Kidney epithelial cell (primary cell): Measurements from ENCODE around the gene SH3BP5L. TPM values are rescaled to one million over a fixed set of nuclear protein-coding genes. Genes with fewer than 3 reads are reported as not detected.
"Not testable (repeated sequence)": the region's sequence is repeated elsewhere in the genome, so short reads cannot be mapped to it uniquely, and the experiment has no call there.

Source experiments
- DNase-seq: peaks from one replicate; pipeline ENCODE4 v3.0.0-alpha.2; 2010; ENCODE audit warnings: low read depth
- H3K27me3 ChIP-seq: 2 replicates; pipeline ENCODE4 v1.6.0; 2011; ENCODE audit warnings: low read length; ENCODE audit not compliant: control insufficient read depth, insufficient read depth
- H3K36me3 ChIP-seq: 2 replicates; pipeline ENCODE4 v1.5.1; 2011; ENCODE audit warnings: low read length; ENCODE audit not compliant: control insufficient read depth, insufficient read depth
- H3K4me3 ChIP-seq: 2 replicates; pipeline ENCODE4 v1.5.1; 2011; ENCODE audit warnings: low read depth, mild to moderate bottlenecking, control low read depth, low read length
- total RNA-seq: library from RNA; depleted of rRNA; stranded (reverse); fragments of >200 nt; gene quantifications from 2 replicates; pipeline ENCODE4 v1.2.3, GENCODE V29; 2015
- TF ChIP-seq, protein P1 (sequence below): IDR thresholded peaks from 2 replicates; pipeline ENCODE4 v1.5.1; 2011; ENCODE audit warnings: mild to moderate bottlenecking, moderate library complexity, low read length, control low read depth, inconsistent platforms; ENCODE audit not compliant: insufficient read depth, poor library complexity, severe bottlenecking

SH3BP5L gene
- total RNA-seq, 1 donor from 2014 or later = 36.1 TPM

DNA sequence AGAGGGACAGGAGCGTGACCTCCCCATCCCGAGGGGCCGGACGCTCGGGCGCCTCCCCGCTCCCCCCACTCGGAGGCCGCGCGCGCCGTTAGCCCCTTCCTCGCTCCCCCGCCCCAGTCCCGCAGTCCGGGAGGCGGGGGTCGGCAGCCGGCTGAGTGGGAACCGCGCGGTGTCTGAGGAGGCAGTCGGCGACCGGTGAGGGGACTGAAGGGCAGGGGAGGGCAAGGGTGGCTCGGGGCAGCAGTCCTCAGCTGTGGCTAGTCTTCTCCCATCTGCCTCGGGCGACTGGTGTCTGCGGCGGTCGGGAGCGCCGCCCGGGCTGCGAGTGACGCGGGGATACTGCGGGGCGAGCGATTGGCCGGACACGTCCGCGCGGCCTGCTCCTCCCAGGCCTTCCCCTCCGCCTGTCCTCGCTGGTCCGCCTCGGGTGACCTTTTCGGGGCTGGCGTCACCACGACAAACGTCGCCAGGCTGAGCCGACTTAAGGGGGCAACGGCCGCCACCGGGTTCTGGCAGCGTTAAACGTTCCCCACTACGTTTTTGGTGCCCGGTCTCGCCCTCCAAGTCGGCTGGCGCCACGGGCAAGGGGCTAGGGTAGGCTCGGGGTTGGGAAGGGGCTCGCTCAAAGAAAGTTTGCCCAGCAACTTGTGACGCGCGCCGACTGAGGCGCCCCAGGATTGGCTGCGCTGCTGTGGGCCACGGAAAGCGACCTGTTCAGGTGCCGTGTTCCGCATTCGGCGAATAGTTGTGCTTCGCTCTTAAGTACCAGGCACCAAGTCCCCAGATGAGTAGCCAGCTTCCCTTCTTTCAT lies 12.8 kb upstream of the SH3BP5L start:
- TF ChIP-seq, protein P1, sequence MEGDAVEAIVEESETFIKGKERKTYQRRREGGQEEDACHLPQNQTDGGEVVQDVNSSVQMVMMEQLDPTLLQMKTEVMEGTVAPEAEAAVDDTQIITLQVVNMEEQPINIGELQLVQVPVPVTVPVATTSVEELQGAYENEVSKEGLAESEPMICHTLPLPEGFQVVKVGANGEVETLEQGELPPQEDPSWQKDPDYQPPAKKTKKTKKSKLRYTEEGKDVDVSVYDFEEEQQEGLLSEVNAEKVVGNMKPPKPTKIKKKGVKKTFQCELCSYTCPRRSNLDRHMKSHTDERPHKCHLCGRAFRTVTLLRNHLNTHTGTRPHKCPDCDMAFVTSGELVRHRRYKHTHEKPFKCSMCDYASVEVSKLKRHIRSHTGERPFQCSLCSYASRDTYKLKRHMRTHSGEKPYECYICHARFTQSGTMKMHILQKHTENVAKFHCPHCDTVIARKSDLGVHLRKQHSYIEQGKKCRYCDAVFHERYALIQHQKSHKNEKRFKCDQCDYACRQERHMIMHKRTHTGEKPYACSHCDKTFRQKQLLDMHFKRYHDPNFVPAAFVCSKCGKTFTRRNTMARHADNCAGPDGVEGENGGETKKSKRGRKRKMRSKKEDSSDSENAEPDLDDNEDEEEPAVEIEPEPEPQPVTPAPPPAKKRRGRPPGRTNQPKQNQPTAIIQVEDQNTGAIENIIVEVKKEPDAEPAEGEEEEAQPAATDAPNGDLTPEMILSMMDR = no peak
- Histone ChIP-seq H3K27me3 (no peaks in the 10 kb centered on the region), H3K36me3 (no peaks in the 10 kb centered on the region), H3K4me3 (peak overlapping the region; percentile 93)
- DNase-seq = no peak

DNA sequence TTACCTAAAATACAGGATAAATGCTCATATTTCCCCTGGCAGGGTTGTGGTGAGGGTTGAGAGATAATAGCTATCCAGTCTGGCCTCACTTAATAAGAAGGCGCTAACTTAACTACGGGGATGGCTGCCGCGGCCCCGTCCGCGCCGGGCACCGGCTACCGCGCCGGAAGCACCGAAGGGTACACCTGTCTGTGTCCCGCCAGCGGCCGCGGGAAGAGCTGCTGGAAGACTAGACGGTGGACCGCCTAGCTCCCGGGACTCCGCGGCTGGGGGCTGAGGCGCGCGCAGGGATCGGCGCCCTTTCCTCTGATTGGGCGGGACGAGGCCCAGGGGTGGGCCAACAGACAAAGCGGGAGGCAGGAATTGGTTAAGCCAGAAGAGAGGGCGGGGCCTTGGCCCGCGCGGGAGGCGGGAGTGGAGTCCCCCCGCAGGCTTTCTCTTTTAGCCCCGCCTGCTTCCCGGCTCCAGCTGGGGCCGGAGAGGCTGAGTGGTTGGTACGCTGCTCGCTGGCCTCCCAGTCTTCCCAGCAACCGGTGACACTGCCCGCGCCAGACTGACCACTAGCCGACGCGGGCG lies 12.2 kb upstream of the SH3BP5L start, which contains the start of gene ZNF672:
Gene ZNF672 (plus strand): TSS at position 444 of the 576 bp plus-strand sequence. CDS start 9,051 bp downstream, outside the sequence.
- H3K4me3 ChIP-seq = peak within 1 kb of the TSS; percentile 93
- TF ChIP-seq, protein P1 = no peak

DNA sequence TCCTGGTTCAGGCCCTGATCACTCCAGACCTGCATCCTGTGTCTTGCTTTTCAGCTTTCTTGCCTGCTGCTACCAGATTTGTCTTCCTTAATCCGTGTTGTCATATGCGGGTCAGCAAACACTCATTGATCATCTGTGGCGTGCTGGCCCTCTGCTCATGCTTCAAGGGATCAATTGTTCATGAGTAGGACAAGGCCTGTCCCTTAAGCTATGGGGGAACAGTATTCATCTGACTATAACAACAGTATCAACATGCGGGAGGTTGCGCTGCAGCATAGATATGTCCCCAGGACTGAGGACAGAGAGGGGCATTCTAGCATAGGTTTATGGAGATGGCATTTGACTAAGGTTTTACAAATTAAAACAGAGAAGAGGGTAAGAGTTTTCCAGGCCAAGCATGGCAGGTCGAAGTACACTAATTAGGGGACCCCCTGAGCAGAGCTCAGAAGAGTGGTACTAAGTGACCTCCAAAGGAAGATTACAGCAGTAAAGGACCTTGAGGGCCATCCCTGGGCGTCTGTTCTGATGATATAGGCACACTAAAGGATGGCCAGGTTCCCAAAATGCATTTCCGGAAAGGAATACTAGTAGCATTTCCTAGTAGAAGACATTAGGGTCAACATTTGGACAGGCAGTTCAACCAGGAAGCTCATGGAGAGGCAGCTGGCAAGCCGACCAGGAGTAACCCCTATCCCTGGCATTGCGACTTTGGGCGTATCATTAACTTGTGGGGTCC lies 11.5 kb upstream of the SH3BP5L start:
- H3K4me3 ChIP-seq = peak overlapping the region; percentile 50
- H3K27me3 ChIP-seq = no peaks in the 10 kb centered on the region
- DNase-seq = no peak
- H3K36me3 ChIP-seq = no peaks in the 10 kb centered on the region
- TF ChIP-seq, protein P1 = no peak

More for the DNA sequence above, 12.2 kb upstream of the SH3BP5L start, which contains the start of gene ZNF672:
- H3K27me3 ChIP-seq = no peaks in the 10 kb centered on the region
- no peaks in the 10 kb centered on the region for H3K36me3 ChIP-seq
- peak; percentile 88 for DNase-seq

DNA sequence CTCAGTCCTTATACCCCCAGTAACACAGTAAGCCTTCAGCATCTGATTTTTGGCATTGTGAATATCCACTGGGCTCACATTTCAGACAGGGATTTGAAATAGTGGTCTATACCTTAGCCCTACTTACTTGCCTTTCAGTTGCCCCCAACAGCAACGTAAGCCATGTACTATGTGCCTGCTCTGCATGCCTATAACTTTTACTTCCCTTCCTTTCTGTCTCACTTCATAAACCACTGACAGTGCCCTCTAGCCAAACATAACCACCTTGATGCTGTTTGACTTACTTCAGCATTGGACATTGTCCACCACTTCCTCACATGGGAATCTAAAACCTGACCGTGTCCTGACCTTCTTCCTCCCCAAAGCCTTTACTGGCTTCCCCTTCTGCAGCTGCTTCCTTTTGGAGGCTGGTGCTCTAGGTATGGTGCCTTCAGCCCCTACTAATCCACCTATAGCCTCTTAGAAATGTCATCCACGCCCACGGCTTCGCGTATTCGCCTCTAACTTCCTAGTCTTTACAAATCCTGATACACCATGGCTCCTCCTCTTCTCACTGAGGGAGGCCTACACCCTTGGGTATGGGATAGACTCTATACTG lies 8.7 kb upstream of the SH3BP5L start:
- H3K27me3 ChIP-seq = no peaks in the 10 kb centered on the region
- TF ChIP-seq, protein P1 = no peak
- no peak overlapping the region for H3K4me3 ChIP-seq
- no peaks in the 10 kb centered on the region for H3K36me3 ChIP-seq
- DNase-seq = no peak

DNA sequence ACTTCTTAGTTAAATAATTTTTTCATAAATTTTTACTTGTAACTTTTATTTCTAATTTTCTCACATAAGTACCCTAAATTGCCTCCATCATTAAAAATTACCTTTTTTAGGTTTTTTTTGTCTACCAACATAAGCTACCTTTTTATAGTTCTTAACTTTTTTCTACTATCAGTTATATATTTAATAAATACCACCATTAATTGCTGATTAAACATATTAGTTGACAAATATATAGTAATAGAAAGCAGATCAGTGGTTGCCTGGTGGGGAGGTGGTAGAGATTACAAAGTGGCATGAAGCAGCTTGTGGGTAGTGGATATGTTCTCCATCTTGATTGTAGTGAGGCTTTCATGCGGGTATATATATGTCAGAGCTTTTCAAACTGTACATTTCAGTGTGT lies 6.1 kb upstream of the SH3BP5L start:
- Histone ChIP-seq H3K27me3 (no peaks in the 10 kb centered on the region), H3K36me3 (no peaks in the 10 kb centered on the region), H3K4me3 (no peak overlapping the region)
- TF ChIP-seq, protein P1 = no peak
- no peak for DNase-seq

DNA sequence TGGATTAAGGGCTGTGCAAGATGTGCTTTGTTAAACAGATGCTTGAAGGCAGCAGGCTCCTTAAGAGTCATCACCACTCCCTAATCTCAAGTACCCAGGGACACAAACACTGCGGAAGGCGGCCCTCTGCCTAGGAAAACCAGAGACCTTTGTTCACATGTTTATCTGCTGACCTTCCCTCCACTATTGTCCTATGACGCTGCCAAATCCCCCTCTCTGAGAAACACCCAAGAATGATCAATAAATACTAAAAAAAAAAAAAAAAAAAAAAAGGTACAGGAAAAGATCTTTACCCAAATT lies 5.0 kb upstream of the SH3BP5L start:
- not testable (repeated sequence) for DNase-seq, H3K4me3 ChIP-seq, H3K36me3 ChIP-seq, H3K27me3 ChIP-seq
